ENCODE data around the gene LSM12. TPM values are rescaled to one million over a fixed set of nuclear protein-coding genes. Genes with fewer than 3 reads are reported as not detected.

Gene LSM12
- polyA plus RNA-seq, 1 of the 3 experiments (the other 2 are of a cell fraction) = 26.6 TPM

DNA sequence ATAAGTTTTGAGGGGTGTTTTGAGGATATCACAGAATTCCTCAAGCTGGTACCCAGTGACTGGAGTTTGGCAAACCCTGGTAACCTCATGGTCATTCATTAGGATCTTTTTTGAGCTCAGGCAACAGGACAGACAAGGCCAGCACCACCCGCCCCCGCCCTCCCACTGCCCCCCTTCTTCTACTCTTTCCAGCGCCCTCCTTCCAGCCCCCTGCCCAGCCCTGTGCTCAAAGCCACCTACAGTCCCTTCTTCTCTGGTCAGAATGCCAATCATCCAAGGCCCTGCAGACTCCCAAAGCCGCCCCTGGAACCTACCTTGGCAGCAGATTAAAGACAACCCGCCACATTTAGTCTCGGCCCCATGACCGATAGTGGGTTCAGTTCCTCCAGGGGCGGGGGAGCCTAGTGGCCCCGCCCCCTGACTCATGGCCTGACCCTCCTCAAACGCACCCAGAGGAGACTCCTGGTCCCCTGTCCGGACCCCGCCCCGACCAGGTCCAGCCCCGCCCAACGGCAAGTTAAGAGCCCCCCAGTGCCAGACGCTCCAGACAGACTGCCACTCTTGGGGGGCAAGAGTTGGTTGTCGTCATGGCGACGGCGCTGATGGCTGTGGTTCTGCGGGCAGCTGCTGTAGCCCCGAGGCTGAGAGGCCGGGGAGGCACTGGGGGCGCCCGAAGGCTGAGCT, 62.3 kb downstream of the LSM12 start, which contains the start of gene NAGS:
Gene NAGS, plus strand, starts transcription at position 546 of the 684 bp plus-strand sequence. Its CDS starts 42 bp downstream, at position 588.
- Histone ChIP-seq H3K4me2 (no peak within 1 kb of the TSS), H3K9me3 (no peaks in the 10 kb centered on the region), H3K4me3 (ENCODE audit: low read depth in 2 of 2, low read length in 1 of 2) (peak within 1 kb of the TSS in 1 of 2 experiments; percentile 17; a peak in 1 of 4 replicates), H4K20me1 (ENCODE audit: insufficient read depth) (no peaks in the 10 kb centered on the region), H3K79me2 (ENCODE audit: insufficient read depth) (peaks cover 16% of the 10 kb centered on the region; the same call in 1 of the 2 replicates), H3F3A (replicated peaks; ENCODE audit: insufficient read depth) (peaks cover 7% of the 10 kb centered on the region), H3K9ac (no peak within 1 kb of the TSS), H3K9me2 (no peaks in the 10 kb centered on the region), H2AFZ (ENCODE audit: low read depth) (no peak within 1 kb of the TSS), H3K4me1 (ENCODE audit: control insufficient read depth in 1 of 2, insufficient read depth in 2 of 2, low read depth in 1 of 2, low read length in 1 of 2) (peaks cover 8 to 39% of the 10 kb centered on the region in 2 experiments; a peak in 2 of 4 replicates), H3K27ac (ENCODE audit: low read depth in 2 of 2, low read length in 1 of 2) (no peak within 1 kb of the TSS), H3K27me3 (ENCODE audit: insufficient read depth) (no peaks in the 10 kb centered on the region), H3K36me3 (replicated peaks in 1 of 2; ENCODE audit: control insufficient read depth in 1 of 2, insufficient read depth in 2 of 2, low read length in 1 of 2) (no peaks in the 10 kb centered on the region)
- POLR2A ChIA-PET = no interaction called here
- 59% methylated on average over 19 of the region's 25 CpGs for WGBS (ENCODE audit: low lambda C conversion rate)
- CTCF ChIA-PET = interaction anchor here (0.7 to 31.1 kb wide), 9 partner anchors 10 to 126 kb away, joined by 3 to 638 read pairs (median 5); partner anchors contain the start of gene PPY
- peak; percentile 48 for DNase-seq
- no peak for TF ChIP-seq RCOR1 (IDR thresholded peaks at IDR 0.05; ENCODE audit: low read length)

GRCh38 chr17:44002141-44002848, 64.2 kb downstream of the LSM12 start:
- Histone ChIP-seq H3K9ac (no peak overlapping the region), H3K4me2 (no peak overlapping the region)
- CTCF ChIA-PET = interaction anchor here (0.8 to 31.1 kb wide), 6 partner anchors 15 to 156 kb away, joined by 3 to 638 read pairs (median 6); partner anchors contain the start of genes CD300LG and PPY

GRCh38 chr17:44001461-44001920, 65.0 kb downstream of the LSM12 start:
- WGBS (ENCODE audit: low lambda C conversion rate) = 95% methylated on average over 2 of the region's 2 CpGs
- ChIA-PET CTCF (interaction anchor here (0.6 to 31.1 kb wide), 4 partner anchors 58 to 155 kb away, joined by 3 to 638 read pairs (median 6); partner anchors contain the start of genes CD300LG and PPY), POLR2A (no interaction called here)
- no peak overlapping the region for H3K4me3 ChIP-seq (ENCODE audit: low read depth in 2 of 2, low read length in 1 of 2)
- H3K9ac ChIP-seq = no peak overlapping the region
- DNase-seq = no peak
- no peaks in the 10 kb centered on the region for H3K36me3 ChIP-seq (replicated peaks in 1 of 2; ENCODE audit: control insufficient read depth in 1 of 2, insufficient read depth in 2 of 2, low read length in 1 of 2)
- H3K9me3 ChIP-seq = no peaks in the 10 kb centered on the region
- TF ChIP-seq RAD21 (IDR thresholded peaks at IDR 0.05; ENCODE audit: low read length) = no peak
- no peak for TF ChIP-seq POLR2AphosphoS5 (IDR thresholded peaks at IDR 0.05; ENCODE audit: low read depth, low read length)
- no peak for TF ChIP-seq TAF1 (IDR thresholded peaks at IDR 0.05; ENCODE audit: borderline replicate concordance, low read depth, low read length)
- TF ChIP-seq, protein P1, sequence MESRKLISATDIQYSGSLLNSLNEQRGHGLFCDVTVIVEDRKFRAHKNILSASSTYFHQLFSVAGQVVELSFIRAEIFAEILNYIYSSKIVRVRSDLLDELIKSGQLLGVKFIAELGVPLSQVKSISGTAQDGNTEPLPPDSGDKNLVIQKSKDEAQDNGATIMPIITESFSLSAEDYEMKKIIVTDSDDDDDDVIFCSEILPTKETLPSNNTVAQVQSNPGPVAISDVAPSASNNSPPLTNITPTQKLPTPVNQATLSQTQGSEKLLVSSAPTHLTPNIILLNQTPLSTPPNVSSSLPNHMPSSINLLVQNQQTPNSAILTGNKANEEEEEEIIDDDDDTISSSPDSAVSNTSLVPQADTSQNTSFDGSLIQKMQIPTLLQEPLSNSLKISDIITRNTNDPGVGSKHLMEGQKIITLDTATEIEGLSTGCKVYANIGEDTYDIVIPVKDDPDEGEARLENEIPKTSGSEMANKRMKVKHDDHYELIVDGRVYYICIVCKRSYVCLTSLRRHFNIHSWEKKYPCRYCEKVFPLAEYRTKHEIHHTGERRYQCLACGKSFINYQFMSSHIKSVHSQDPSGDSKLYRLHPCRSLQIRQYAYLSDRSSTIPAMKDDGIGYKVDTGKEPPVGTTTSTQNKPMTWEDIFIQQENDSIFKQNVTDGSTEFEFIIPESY (IDR thresholded peaks at IDR 0.05; ENCODE audit: borderline replicate concordance, low read depth) = no peak
- no peak for TF ChIP-seq YY1 (IDR thresholded peaks at IDR 0.05; ENCODE audit: low read depth)
- TF ChIP-seq TCF12 (IDR thresholded peaks at IDR 0.05) = no peak
- TF ChIP-seq, protein P2, sequence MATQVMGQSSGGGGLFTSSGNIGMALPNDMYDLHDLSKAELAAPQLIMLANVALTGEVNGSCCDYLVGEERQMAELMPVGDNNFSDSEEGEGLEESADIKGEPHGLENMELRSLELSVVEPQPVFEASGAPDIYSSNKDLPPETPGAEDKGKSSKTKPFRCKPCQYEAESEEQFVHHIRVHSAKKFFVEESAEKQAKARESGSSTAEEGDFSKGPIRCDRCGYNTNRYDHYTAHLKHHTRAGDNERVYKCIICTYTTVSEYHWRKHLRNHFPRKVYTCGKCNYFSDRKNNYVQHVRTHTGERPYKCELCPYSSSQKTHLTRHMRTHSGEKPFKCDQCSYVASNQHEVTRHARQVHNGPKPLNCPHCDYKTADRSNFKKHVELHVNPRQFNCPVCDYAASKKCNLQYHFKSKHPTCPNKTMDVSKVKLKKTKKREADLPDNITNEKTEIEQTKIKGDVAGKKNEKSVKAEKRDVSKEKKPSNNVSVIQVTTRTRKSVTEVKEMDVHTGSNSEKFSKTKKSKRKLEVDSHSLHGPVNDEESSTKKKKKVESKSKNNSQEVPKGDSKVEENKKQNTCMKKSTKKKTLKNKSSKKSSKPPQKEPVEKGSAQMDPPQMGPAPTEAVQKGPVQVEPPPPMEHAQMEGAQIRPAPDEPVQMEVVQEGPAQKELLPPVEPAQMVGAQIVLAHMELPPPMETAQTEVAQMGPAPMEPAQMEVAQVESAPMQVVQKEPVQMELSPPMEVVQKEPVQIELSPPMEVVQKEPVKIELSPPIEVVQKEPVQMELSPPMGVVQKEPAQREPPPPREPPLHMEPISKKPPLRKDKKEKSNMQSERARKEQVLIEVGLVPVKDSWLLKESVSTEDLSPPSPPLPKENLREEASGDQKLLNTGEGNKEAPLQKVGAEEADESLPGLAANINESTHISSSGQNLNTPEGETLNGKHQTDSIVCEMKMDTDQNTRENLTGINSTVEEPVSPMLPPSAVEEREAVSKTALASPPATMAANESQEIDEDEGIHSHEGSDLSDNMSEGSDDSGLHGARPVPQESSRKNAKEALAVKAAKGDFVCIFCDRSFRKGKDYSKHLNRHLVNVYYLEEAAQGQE (IDR thresholded peaks at IDR 0.05; ENCODE audit: low read depth, low read length) = no peak
- TF ChIP-seq FOXJ3 (CRISPR knock-in tag; IDR thresholded peaks at IDR 0.05) = no peak
- no peak for TF ChIP-seq FOSL2 (IDR thresholded peaks at IDR 0.05; ENCODE audit: borderline replicate concordance, low read depth)
- no peak overlapping the region for H3K4me2 ChIP-seq
- H3K27ac ChIP-seq (ENCODE audit: low read depth in 2 of 2, low read length in 1 of 2) = no peak overlapping the region
- peaks cover 5 to 25% of the 10 kb centered on the region in 2 experiments; a peak in 3 of 4 replicates for H3K4me1 ChIP-seq (ENCODE audit: control insufficient read depth in 1 of 2, insufficient read depth in 2 of 2, low read depth in 1 of 2, low read length in 1 of 2)
- H2AFZ ChIP-seq (ENCODE audit: low read depth) = no peak overlapping the region
- H3K27me3 ChIP-seq (ENCODE audit: insufficient read depth) = no peaks in the 10 kb centered on the region
- H3K79me2 ChIP-seq (ENCODE audit: insufficient read depth) = no peaks in the 10 kb centered on the region
- H3F3A ChIP-seq (replicated peaks; ENCODE audit: insufficient read depth) = peaks cover 13% of the 10 kb centered on the region
- no peaks in the 10 kb centered on the region for H3K9me2 ChIP-seq
- no peaks in the 10 kb centered on the region for H4K20me1 ChIP-seq (ENCODE audit: insufficient read depth)

More at GRCh38 chr17:44002141-44002848, 64.2 kb downstream of the LSM12 start:
- Histone ChIP-seq H2AFZ (ENCODE audit: low read depth) (no peak overlapping the region), H3F3A (replicated peaks; ENCODE audit: insufficient read depth) (peaks cover 18% of the 10 kb centered on the region), H3K27ac (ENCODE audit: low read depth in 2 of 2, low read length in 1 of 2) (0 out of 4 replicates have a peak overlapping the region, but pooled peaks of 1 of the 2 experiments have one; percentile 13), H4K20me1 (ENCODE audit: insufficient read depth) (no peaks in the 10 kb centered on the region), H3K4me1 (ENCODE audit: control insufficient read depth in 1 of 2, insufficient read depth in 2 of 2, low read depth in 1 of 2, low read length in 1 of 2) (peaks cover 5 to 26% of the 10 kb centered on the region in 2 experiments; a peak in 3 of 4 replicates), H3K36me3 (replicated peaks in 1 of 2; ENCODE audit: control insufficient read depth in 1 of 2, insufficient read depth in 2 of 2, low read length in 1 of 2) (no peaks in the 10 kb centered on the region), H3K9me3 (no peaks in the 10 kb centered on the region), H3K9me2 (no peaks in the 10 kb centered on the region), H3K4me3 (ENCODE audit: low read depth in 2 of 2, low read length in 1 of 2) (no peak overlapping the region), H3K27me3 (ENCODE audit: insufficient read depth) (no peaks in the 10 kb centered on the region), H3K79me2 (ENCODE audit: insufficient read depth) (no peaks in the 10 kb centered on the region)
- DNase-seq = no peak
- peak; percentile 49; the same call in 1 of the 2 replicates for TF ChIP-seq TCF12 (IDR thresholded peaks at IDR 0.05)
- peak; percentile 68 for TF ChIP-seq MAX (IDR thresholded peaks at IDR 0.05; ENCODE audit: low read depth)
- no peak for TF ChIP-seq FOXJ3 (CRISPR knock-in tag; IDR thresholded peaks at IDR 0.05)
- TF ChIP-seq TEAD4 (IDR thresholded peaks at IDR 0.05; ENCODE audit: borderline replicate concordance, insufficient read depth) = no peak
- peak; percentile 20; the same call in 1 of the 2 replicates for TF ChIP-seq FOSL2 (IDR thresholded peaks at IDR 0.05; ENCODE audit: borderline replicate concordance, low read depth)
- POLR2A ChIA-PET = no interaction called here
- WGBS (ENCODE audit: low lambda C conversion rate) = 77% methylated on average over 9 of the region's 9 CpGs
